K562 (cell line): ENCODE measurements around the gene THAP11.

Experiments used
- SP1 ChIP-seq: sonication (generic); formaldehyde crosslinking; IDR thresholded peaks from 2 replicates; pipeline ENCODE4 v1.8.1; 2022; ENCODE audit warnings: mild to moderate bottlenecking, missing genetic modification reagents
- TF ChIP-seq, protein P1 (sequence below): sonication (generic); formaldehyde crosslinking; IDR thresholded peaks from 2 replicates; pipeline ENCODE4 v1.8.0; 2022; ENCODE audit warnings: mild to moderate bottlenecking, missing genetic modification reagents, borderline replicate concordance

DNA sequence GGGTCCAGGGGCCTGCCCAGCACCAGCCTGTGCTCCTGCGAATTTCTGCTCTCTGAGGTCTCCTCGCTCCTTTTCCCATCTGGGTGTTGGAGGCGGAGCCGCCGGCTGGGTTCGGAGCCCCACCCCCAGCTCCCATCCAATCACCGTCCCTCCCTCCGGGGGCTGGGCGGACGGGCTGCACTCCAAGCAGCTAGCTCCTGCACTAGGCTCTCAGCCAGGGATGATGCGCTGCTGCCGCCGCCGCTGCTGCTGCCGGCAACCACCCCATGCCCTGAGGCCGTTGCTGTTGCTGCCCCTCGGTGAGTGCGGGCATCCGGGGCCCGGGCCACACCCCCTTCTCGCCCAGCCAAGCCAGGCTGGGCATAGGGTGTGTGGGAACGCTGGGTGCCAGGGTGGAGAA is 42.6 kb downstream of the THAP11 start, which contains the start of gene NRN1L:
- TF ChIP-seq, protein P1, sequence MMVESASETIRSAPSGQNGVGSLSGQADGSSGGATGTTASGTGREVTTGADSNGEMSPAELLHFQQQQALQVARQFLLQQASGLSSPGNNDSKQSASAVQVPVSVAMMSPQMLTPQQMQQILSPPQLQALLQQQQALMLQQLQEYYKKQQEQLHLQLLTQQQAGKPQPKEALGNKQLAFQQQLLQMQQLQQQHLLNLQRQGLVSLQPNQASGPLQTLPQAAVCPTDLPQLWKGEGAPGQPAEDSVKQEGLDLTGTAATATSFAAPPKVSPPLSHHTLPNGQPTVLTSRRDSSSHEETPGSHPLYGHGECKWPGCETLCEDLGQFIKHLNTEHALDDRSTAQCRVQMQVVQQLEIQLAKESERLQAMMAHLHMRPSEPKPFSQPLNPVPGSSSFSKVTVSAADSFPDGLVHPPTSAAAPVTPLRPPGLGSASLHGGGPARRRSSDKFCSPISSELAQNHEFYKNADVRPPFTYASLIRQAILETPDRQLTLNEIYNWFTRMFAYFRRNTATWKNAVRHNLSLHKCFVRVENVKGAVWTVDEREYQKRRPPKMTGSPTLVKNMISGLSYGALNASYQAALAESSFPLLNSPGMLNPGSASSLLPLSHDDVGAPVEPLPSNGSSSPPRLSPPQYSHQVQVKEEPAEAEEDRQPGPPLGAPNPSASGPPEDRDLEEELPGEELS: no peak
- TF ChIP-seq SP1 (CRISPR knock-in tag): peak; percentile 62; the same call in 1 of the 2 replicates
